ENCODE data around the gene POLR2M. TPM values are rescaled to one million over a fixed set of nuclear protein-coding genes. Genes with fewer than 3 reads are reported as not detected.

POLR2M gene
- polyA plus RNA-seq, 12 donors: 33.7 to 81.6 (median 49.5) TPM; not detected in 1

GRCh38 chr15:57685306-57686095 is 21.0 kb upstream of the POLR2M start:
- DNase-seq: no peak

- DNase-seq: no peak
Observed at GRCh38 chr15:57686657-57687056, 19.9 kb upstream of the POLR2M start.

GRCh38 chr15:57690341-57690966 is 16.1 kb upstream of the POLR2M start:
- DNase-seq: no peak

GRCh38 chr15:57691082-57691481 is 15.4 kb upstream of the POLR2M start:
- no peak for DNase-seq

- DNase-seq: no peak
Observed at GRCh38 chr15:57692709-57693108, 13.8 kb upstream of the POLR2M start.

- no peak for DNase-seq
Observed at GRCh38 chr15:57694279-57694678, 12.2 kb upstream of the POLR2M start.

- DNase-seq: no peak
Observed at GRCh38 chr15:57696146-57696545, 10.4 kb upstream of the POLR2M start.

- no peak for DNase-seq
Observed at GRCh38 chr15:57697588-57697987, 8.9 kb upstream of the POLR2M start.

- no peak for DNase-seq
Observed at GRCh38 chr15:57698243-57698642, 8.3 kb upstream of the POLR2M start.

- no peak for DNase-seq
Observed at GRCh38 chr15:57698991-57699390, 7.5 kb upstream of the POLR2M start.

- no peak for DNase-seq
Observed at GRCh38 chr15:57703387-57703786, 3.1 kb upstream of the POLR2M start.

GRCh38 chr15:57704441-57704840 is 2.1 kb upstream of the POLR2M start:
- DNase-seq: no peak

GRCh38 chr15:57705746-57706404 is 639 bp upstream of the POLR2M start:
- no peak for DNase-seq

GRCh38 chr15:57708047-57708446 is 1.5 kb downstream of the POLR2M start:
- no peak for DNase-seq

- DNase-seq: no peak
Observed at GRCh38 chr15:57718309-57718708, 11.8 kb downstream of the POLR2M start.

GRCh38 chr15:57720867-57721266 is 14.4 kb downstream of the POLR2M start:
- DNase-seq: no peak

GRCh38 chr15:57726411-57726810 is 19.9 kb downstream of the POLR2M start:
- no peak for DNase-seq

GRCh38 chr15:57727031-57727430 is 20.5 kb downstream of the POLR2M start:
- no peak for DNase-seq

- DNase-seq: no peak
Observed at GRCh38 chr15:57728436-57728835, 21.9 kb downstream of the POLR2M start.

GRCh38 chr15:57730876-57731275 is 24.4 kb downstream of the POLR2M start:
- no peak for DNase-seq

- DNase-seq: no peak
Observed at GRCh38 chr15:57731530-57732103, 25.1 kb downstream of the POLR2M start.

GRCh38 chr15:57732526-57733331 is 26.2 kb downstream of the POLR2M start:
- DNase-seq: peak; percentile 42

All from muscle of arm (tissue), 12 donors.